Spleen (tissue), 11 donors: Measurements from ENCODE around the gene ADORA1. TPM values are rescaled to one million over a fixed set of nuclear protein-coding genes. Genes with fewer than 3 reads are reported as not detected.

Experiments
- DNase-seq: peaks from one replicate; pipeline ENCODE4 v3.0.0-alpha.2; 2020
- H3K27ac ChIP-seq, 8 donors: fragments of 200-600 bp; sonication (generic) in 7 of 8; 1 replicate in 4 of 8; 2 replicates in 4 of 8; pipeline versions ENCODE4 v1.5.0 to v1.8.0; 2016 to 2021; ENCODE audit warnings: inconsistent platforms in 4 of 8, mild to moderate bottlenecking in 4 of 8, moderate library complexity in 1 of 8
- H3K27me3 ChIP-seq, 7 donors: fragments of 200-600 bp; sonication (generic) in 6 of 7; replicated peaks in 1 of 7; 1 replicate in 4 of 7; 2 replicates in 3 of 7; pipeline versions ENCODE4 v1.5.0 to v1.8.0; 2016 to 2021; ENCODE audit warnings: inconsistent platforms in 3 of 7, mild to moderate bottlenecking in 1 of 7
- H3K36me3 ChIP-seq, 6 donors: fragments of 200-600 bp; sonication (generic) in 5 of 6; 1 replicate in 4 of 6; 2 replicates in 2 of 6; pipeline versions ENCODE4 v1.5.0 to v1.8.0; 2016 to 2021; ENCODE audit warnings: inconsistent platforms in 2 of 6
- H3K4me1 ChIP-seq, 6 donors: fragments of 200-600 bp; sonication (generic) in 5 of 6; 1 replicate in 3 of 6; 2 replicates in 3 of 6; pipeline versions ENCODE4 v1.5.0 to v1.8.0; 2016 to 2021; ENCODE audit warnings: inconsistent platforms in 3 of 6
- H3K4me3 ChIP-seq, 8 donors: fragments of 200-600 bp; sonication (generic) in 7 of 8; 1 replicate in 4 of 8; 2 replicates in 4 of 8; pipeline versions ENCODE4 v1.5.0 to v1.8.0; 2016 to 2021; ENCODE audit warnings: inconsistent platforms in 4 of 8, mild to moderate bottlenecking in 4 of 8, moderate library complexity in 2 of 8
- H3K9me3 ChIP-seq, 8 donors: fragments of 200-600 bp; sonication (generic) in 7 of 8; 1 replicate in 4 of 8; 2 replicates in 4 of 8; pipeline versions ENCODE4 v1.5.0 to v1.8.0; 2016 to 2021; ENCODE audit warnings: inconsistent platforms in 4 of 8
- CTCF ChIP-seq, 11 experiments: fragments of 200-600 bp in 7 of 11; fragments of 450-650 bp in 4 of 11; sonication (generic) in 4 of 11; IDR thresholded peaks in 8 of 11; conservative IDR thresholded peaks in 3 of 11; 1 replicate in 7 of 11; 2 replicates in 4 of 11; pipeline versions ENCODE4 v1.4.0 to v1.8.0; 2016 to 2021; ENCODE audit warnings: antibody characterized with exemption in 11 of 11, inconsistent platforms in 4 of 11, mild to moderate bottlenecking in 1 of 11
- POLR2A ChIP-seq, 3 donors: fragments of 450-650 bp; IDR thresholded peaks; one replicate each; pipeline ENCODE4 v1.5.1; 2017; ENCODE audit warnings: antibody characterized with exemption in 3 of 3, mild to moderate bottlenecking in 1 of 3
- POLR2AphosphoS5 ChIP-seq, 3 donors: sonication (generic); formaldehyde crosslinking; IDR thresholded peaks; one replicate each; pipeline ENCODE4 v1.5.1; 2017; ENCODE audit warnings: antibody characterized with exemption in 3 of 3
- WGBS, 5 donors: extraction: QIAGEN DNeasy Blood & Tissue Kit in 3 of 5; methylation state at CpG; one replicate each; pipeline versions ENCODE4 v1.1.5 to v1.1.7; 2013 to 2018; 5-methylcytosine and 5-hydroxymethylcytosine counted together
- intact Hi-C: fragments of 100-400 bp; cut with DNase I; formaldehyde crosslinking; loops from one replicate; pipeline ENCODE4 v1.15.0; 2023; ENCODE audit warnings: low total_unique reads
- polyA plus RNA-seq, 3 donors: library from polyadenylated mRNA; stranded (reverse); fragments of 200-250 nt; gene quantifications; one replicate each; pipeline ENCODE4 v1.2.1, GENCODE V29; 2013
- total RNA-seq, 7 donors: library from RNA; depleted of rRNA in 3 of 7; stranded (reverse); fragments of >200 nt in 3 of 7; fragmentation: NEBNext Ultra II Directional in 4 of 7; extraction: Animal tissue kit (Norgen Biotek cat#: 25700) in 4 of 7; gene quantifications; one replicate each; pipeline versions ENCODE4 v1.1.0 to v1.2.1, GENCODE V29; 2016 to 2021
- donor health status: healthy with polysubstance abuse.
- donor health status: DM: no; HTN: no; CAD: no; lungs with moderate emphysema.
- donor health status: DM: no; HTN: no; CAD: no.
- donor health status: Bipolar disorder and iron deficiency.
- donor health status: healthy.
- donor health status: DM: no; HTN: no; CAD: no.
- donor health status: DM: yes; HTN: yes; CAD: no.

Gene ADORA1
- total and polyA plus RNA-seq, 10 donors, result 0.37 to 13.5 (median 5.3) TPM

GRCh38 chr1:203168256-203168786 is 40.8 kb downstream of the ADORA1 start:
- H3K9me3 ChIP-seq, result no peaks in the 10 kb centered on the region
- DNase-seq, result peak; percentile 28
- H3K27me3 ChIP-seq, result peaks cover 0 to 53% (median 0%) of the 10 kb centered on the region in 7 donors
- WGBS, 5 donors, result 79 to 97% (median 91%) methylated on average over 12 of the region's 12 CpGs
- no peak overlapping the region for H3K27ac ChIP-seq
- H3K4me1 ChIP-seq, result peaks cover 0 to 20% (median 4%) of the 10 kb centered on the region in 6 donors
- intact Hi-C loops, result no loop called here
- TF ChIP-seq POLR2A (IDR thresholded peaks at IDR 0.05) (no peak), POLR2AphosphoS5 (IDR thresholded peaks at IDR 0.05) (no peak), CTCF (IDR thresholded peaks at IDR 0.05 in 8 of 11, conservative IDR thresholded peaks at IDR 0.05 in 3 of 11) (no peak)
- H3K36me3 ChIP-seq, result peaks cover 0 to 12% (median 0%) of the 10 kb centered on the region in 6 donors
- H3K4me3 ChIP-seq, result no peak overlapping the region

- 88 to 96% (median 92%) methylated on average over 9 of the region's 9 CpGs for WGBS, 5 donors
- H3K27ac ChIP-seq, result no peak overlapping the region
- peak; percentile 55 for DNase-seq
Observed at GRCh38 chr1:203168991-203169390, 41.5 kb downstream of the ADORA1 start.

GRCh38 chr1:203169770-203170520 is 42.4 kb downstream of the ADORA1 start:
- TF ChIP-seq POLR2A (IDR thresholded peaks at IDR 0.05), result no peak
- TF ChIP-seq POLR2AphosphoS5 (IDR thresholded peaks at IDR 0.05), result no peak
- no peak for TF ChIP-seq CTCF (IDR thresholded peaks at IDR 0.05 in 8 of 11, conservative IDR thresholded peaks at IDR 0.05 in 3 of 11)
- Histone ChIP-seq H3K27me3 (peaks cover 0 to 47% (median 0%) of the 10 kb centered on the region in 7 donors), H3K4me3 (no peak overlapping the region), H3K27ac (no peak overlapping the region), H3K36me3 (peaks cover 0 to 12% (median 0%) of the 10 kb centered on the region in 6 donors), H3K4me1 (peaks cover 0 to 31% (median 6%) of the 10 kb centered on the region in 6 donors), H3K9me3 (no peaks in the 10 kb centered on the region)
- DNase-seq, result peak; percentile 63
- intact Hi-C loops, result no loop called here
- WGBS, 5 donors, result 87 to 93% (median 91%) methylated on average over 21 of the region's 21 CpGs

More at GRCh38 chr1:203168991-203169390, 41.5 kb downstream of the ADORA1 start:
- Histone ChIP-seq H3K36me3 (peaks cover 0 to 12% (median 0%) of the 10 kb centered on the region in 6 donors), H3K4me1 (peaks cover 0 to 24% (median 4%) of the 10 kb centered on the region in 6 donors), H3K27me3 (peaks cover 0 to 46% (median 0%) of the 10 kb centered on the region in 7 donors), H3K4me3 (no peak overlapping the region), H3K9me3 (no peaks in the 10 kb centered on the region)
- intact Hi-C loops, result no loop called here
- TF ChIP-seq POLR2A (IDR thresholded peaks at IDR 0.05), result no peak
- TF ChIP-seq CTCF (IDR thresholded peaks at IDR 0.05 in 8 of 11, conservative IDR thresholded peaks at IDR 0.05 in 3 of 11), result no peak
- TF ChIP-seq POLR2AphosphoS5 (IDR thresholded peaks at IDR 0.05), result no peak
